HepG2 (cell line): Measurements from ENCODE around the gene ZNRD2. TPM values are rescaled to one million over a fixed set of nuclear protein-coding genes. Genes with fewer than 3 reads are reported as not detected.

Source experiments
- ATAC-seq: fragments of 200-7000 bp; cut with Tn5 transposase; 3 replicates; pipeline ENCODE4 v1.9.1; 2020; ENCODE audit warnings: mild to moderate bottlenecking, moderate library complexity
- BruUV-seq: library from RNA; stranded (reverse); fragments of 400-500 nt; replicated peaks from 2 replicates; lab custom pipeline; 2021; lab: Mats Ljungman, UMichigan
- CTCF ChIA-PET: fragments of 300-600 bp; formaldehyde crosslinking; extraction: SDS; loops from one replicate; lab custom pipeline; 2021; ENCODE audit warnings: low total read pairs, inconsistent platforms, low intra/inter-chr PET ratio; lab: Yijun Ruan, JAX
- POLR2A ChIA-PET: fragments of 350-600 bp; sonication (Branson Sonifier 250); formaldehyde crosslinking; loops from one replicate; lab custom pipeline; 2020; ENCODE audit warnings: antibody characterized with exemption, inconsistent platforms; lab: Yijun Ruan, JAX
- DNase-seq: peaks from one replicate; pipeline ENCODE4 v3.0.0-alpha.2; 2015; ENCODE audit warnings: low spot score
- FAIRE-seq: peaks from 3 replicates; lab custom pipeline; 2011; peaks lifted over from hg19 to GRCh38; lab: Jason Lieb, UNC
- H2AFZ ChIP-seq: one replicate; pipeline ENCODE4 v1.6.1; 2011; ENCODE audit warnings: low read length, inconsistent platforms
- H3K27ac ChIP-seq: fragments of 300-600 bp; 3 replicates; pipeline ENCODE4 v1.8.0; 2011; ENCODE audit warnings: mixed run types, mild to moderate bottlenecking, mixed read lengths, low read length, inconsistent platforms; ENCODE audit not compliant: insufficient read depth; ENCODE audit errors: extremely low read length
- H3K27me3 ChIP-seq, 2 experiments: fragments of 200-600 bp in 1 of 2; 2 replicates in 1 of 2; 3 replicates in 1 of 2; pipeline versions ENCODE4 v1.6.0 to v1.8.0; 2011; ENCODE audit warnings: low read length in 2 of 2, mild to moderate bottlenecking in 2 of 2, moderate library complexity in 2 of 2, inconsistent platforms in 1 of 2; ENCODE audit not compliant: insufficient read depth in 2 of 2, control insufficient read depth in 1 of 2
- H3K36me3 ChIP-seq, 2 experiments: fragments of 200-600 bp in 1 of 2; replicated peaks in 1 of 2; 2 replicates in 1 of 2; 3 replicates in 1 of 2; pipeline versions ENCODE4 v1.5.1 to v1.8.0; 2011; ENCODE audit warnings: low read length in 2 of 2, inconsistent platforms in 1 of 2; ENCODE audit not compliant: insufficient read depth in 2 of 2, control insufficient read depth in 1 of 2
- H3K4me1 ChIP-seq: 2 replicates; pipeline ENCODE4 v1.5.1; 2012; ENCODE audit warnings: low read length, inconsistent platforms; ENCODE audit not compliant: insufficient read depth
- H3K4me2 ChIP-seq: 2 replicates; pipeline ENCODE4 v1.6.0; 2011; ENCODE audit warnings: low read depth, low read length, inconsistent platforms
- H3K4me3 ChIP-seq, 3 experiments: fragments of 200-600 bp in 1 of 3; sonication (generic), shearing (Covaris generic) in 1 of 3; replicated peaks in 1 of 3; 2 replicates each; pipeline ENCODE4 v1.5.1; 2011 to 2016; ENCODE audit warnings: low read length in 3 of 3, inconsistent platforms in 2 of 3, low read depth in 2 of 3, mild to moderate bottlenecking in 2 of 3, control low read depth in 1 of 3, mixed read lengths in 1 of 3; ENCODE audit not compliant: insufficient read depth in 1 of 3
- H3K79me2 ChIP-seq: one replicate; pipeline ENCODE4 v1.6.1; 2011; ENCODE audit warnings: low read length, inconsistent platforms; ENCODE audit not compliant: insufficient read depth
- H3K9ac ChIP-seq: 2 replicates; pipeline ENCODE4 v1.6.0; 2011; ENCODE audit warnings: mild to moderate bottlenecking, low read depth, low read length, inconsistent platforms; ENCODE audit not compliant: insufficient read depth
- H3K9me3 ChIP-seq: 2 replicates; pipeline ENCODE4 v1.5.1; 2012; ENCODE audit warnings: mild to moderate bottlenecking, low read length
- H4K20me1 ChIP-seq: 2 replicates; pipeline ENCODE4 v1.6.0; 2011; ENCODE audit warnings: inconsistent platforms, mild to moderate bottlenecking, low read length, moderate library complexity; ENCODE audit not compliant: insufficient read depth
- ARNT2 ChIP-seq: sonication (generic); formaldehyde crosslinking; IDR thresholded peaks from 2 replicates; pipeline ENCODE4 v1.8.0; 2022; ENCODE audit warnings: mild to moderate bottlenecking, low read depth, missing genetic modification reagents, moderate library complexity
- CBX5 ChIP-seq: sonication (generic); formaldehyde crosslinking; IDR thresholded peaks from 2 replicates; pipeline ENCODE4 v1.4.0; 2020; ENCODE audit warnings: missing genetic modification reagents, borderline replicate concordance
- CC2D1A ChIP-seq: sonication (generic); formaldehyde crosslinking; IDR thresholded peaks from 2 replicates; pipeline ENCODE4 v1.8.1; 2023; ENCODE audit warnings: mild to moderate bottlenecking, missing genetic modification reagents
- ERF ChIP-seq: IDR thresholded peaks from 2 replicates; pipeline ENCODE4 v1.6.1; 2018; ENCODE audit warnings: missing biosample characterization, missing genetic modification reagents
- ETV5 ChIP-seq: IDR thresholded peaks from 2 replicates; pipeline ENCODE4 v1.6.1; 2018; ENCODE audit warnings: missing biosample characterization, missing genetic modification reagents, inconsistent platforms, borderline replicate concordance
- HCFC1 ChIP-seq: fragments of 150-350 bp; IDR thresholded peaks from 2 replicates; pipeline ENCODE4 v1.6.1; 2014; ENCODE audit warnings: low read depth, low read length
- HIC2 ChIP-seq: sonication (generic); formaldehyde crosslinking; IDR thresholded peaks from 2 replicates; pipeline ENCODE4 v1.9.0; 2022; ENCODE audit warnings: low read depth, missing genetic modification reagents
- HNRNPUL1 ChIP-seq: fragments of 200-400 bp; formaldehyde crosslinking; IDR thresholded peaks from 2 replicates; pipeline ENCODE4 v1.6.1; 2017; ENCODE audit warnings: low read depth, mild to moderate bottlenecking, low read length, moderate library complexity
- NCOA2 ChIP-seq: sonication (generic); formaldehyde crosslinking; IDR thresholded peaks from 2 replicates; pipeline ENCODE4 v1.8.0; 2022; ENCODE audit warnings: inconsistent platforms
- NFKB2 ChIP-seq: sonication (generic); formaldehyde crosslinking; IDR thresholded peaks from 2 replicates; pipeline ENCODE4 v1.4.0; 2020; ENCODE audit warnings: missing genetic modification reagents, borderline replicate concordance
- PRPF4 ChIP-seq: fragments of 200-400 bp; formaldehyde crosslinking; IDR thresholded peaks from 2 replicates; pipeline ENCODE4 v1.6.1; 2016; ENCODE audit warnings: low read length, low read depth; ENCODE audit not compliant: poor library complexity, severe bottlenecking
- RAD51 ChIP-seq: fragments of 450-650 bp; IDR thresholded peaks from 2 replicates; pipeline ENCODE4 v1.6.1; 2016; ENCODE audit warnings: borderline replicate concordance
- THYN1 ChIP-seq: sonication (generic); formaldehyde crosslinking; IDR thresholded peaks from 2 replicates; pipeline ENCODE4 v1.8.1; 2023; ENCODE audit warnings: low read depth, mild to moderate bottlenecking, moderate library complexity, missing genetic modification reagents, borderline replicate concordance
- ZBTB38 ChIP-seq: sonication (generic); formaldehyde crosslinking; IDR thresholded peaks from 2 replicates; pipeline ENCODE4 v1.5.1; 2020; ENCODE audit warnings: mild to moderate bottlenecking, missing genetic modification reagents
- ZNF691 ChIP-seq: sonication (generic); formaldehyde crosslinking; IDR thresholded peaks from 2 replicates; pipeline ENCODE4 v1.4.0; 2020; ENCODE audit warnings: missing genetic modification reagents, low read depth, mild to moderate bottlenecking, borderline replicate concordance
- ZNF83 ChIP-seq: sonication (generic); formaldehyde crosslinking; IDR thresholded peaks from 2 replicates; pipeline ENCODE4 v1.4.0; 2020; ENCODE audit warnings: missing genetic modification reagents, mild to moderate bottlenecking, borderline replicate concordance
- ZNF878 ChIP-seq: sonication (generic); formaldehyde crosslinking; IDR thresholded peaks from 2 replicates; pipeline ENCODE4 v1.8.1; 2023; ENCODE audit warnings: mild to moderate bottlenecking, missing genetic modification reagents, moderate library complexity
- WGBS: methylation state at CpG from one replicate; pipeline ENCODE4 v1.1.6; 2017; ENCODE audit warnings: low lambda C conversion rate; 5-methylcytosine and 5-hydroxymethylcytosine counted together
- in situ Hi-C: cut with HindIII; loops from 2 replicates; pipeline ENCODE4 v1.10.0; 2017; ENCODE audit warnings: low pct_unique_long_range_greater_than_20kb; ENCODE audit not compliant: extremely low pct_ligation_motif_present
- intact Hi-C: fragments of 100-400 bp; cut with micrococcal nuclease; formaldehyde crosslinking; loops from one replicate; pipeline ENCODE4 v1.10.0; 2022; ENCODE audit not compliant: unreplicated experiment
- polyA plus RNA-seq, 8 experiments: library from polyadenylated mRNA; depleted of rRNA in 3 of 8; stranded (reverse) in 7 of 8; unstranded in 1 of 8; fragments of >200 nt; fragmentation: Illumina TruSeq in 4 of 8; extraction: Trizol in 4 of 8; gene quantifications; 2 replicates each; pipeline versions ENCODE4 v1.2.1 to v1.2.3, GENCODE V29; 2011 to 2016; ENCODE audit warnings: low read depth in 4 of 8, missing spikeins in 1 of 8, mixed read lengths in 1 of 8; ENCODE audit not compliant: insufficient read depth in 1 of 8
- total RNA-seq, 5 experiments: library from RNA; depleted of rRNA; stranded (reverse); fragments of >200 nt; fragmentation: Illumina TruSeq; extraction: Trizol; gene quantifications; 2 replicates each; pipeline ENCODE4 v1.2.3, GENCODE V29; 2016; ENCODE audit warnings: low read depth in 1 of 5

Gene ZNRD2
- total and polyA plus RNA-seq, 2 of the 13 experiments (the other 11 are each of a cell fraction or from before 2014, with no cell fraction given) = 29.2 to 34.0 TPM

GRCh38 chr11:65551572-65552387 lies 18.5 kb upstream of the ZNRD2 start (continued):
- TF ChIP-seq RAD51 = peak; percentile 68
- no peak for TF ChIP-seq THYN1 (CRISPR knock-in tag)
- TF ChIP-seq ZNF83 = no peak
- 0 out of 2 replicates have a peak, but pooled peaks have one; percentile 52 for TF ChIP-seq CBX5 (CRISPR knock-in tag)
- TF ChIP-seq HNRNPUL1 = no peak
- peak; percentile 42 for TF ChIP-seq PRPF4
- TF ChIP-seq ETV5 (CRISPR knock-in tag) = peak; percentile 40; the same call in 1 of the 2 replicates
- peak; percentile 38; the same call in 1 of the 2 replicates for TF ChIP-seq ARNT2 (CRISPR knock-in tag)
- TF ChIP-seq ZNF878 (CRISPR knock-in tag) = no peak
- TF ChIP-seq NCOA2 (CRISPR knock-in tag) = no peak
- no peak for TF ChIP-seq HCFC1

GRCh38 chr11:65552388-65552951 lies 17.8 kb upstream of the ZNRD2 start:
- H4K20me1 ChIP-seq = peaks cover 10% of the 10 kb centered on the region; the same call in 1 of the 2 replicates
- 71% methylated on average over 4 of the region's 9 CpGs for WGBS
- ATAC-seq = no peak
- BruUV-seq = no TSS peak
- ChIA-PET POLR2A (interaction anchor here (0.9 to 2.6 kb wide), 15 partner anchors 8 to 133 kb away, joined by 3 to 22 read pairs (median 6); partner anchors contain the start of genes MALAT1, NEAT1, PCNX3 and SCYL1), CTCF (interaction anchor here (1.9 to 2.3 kb wide), 2 partner anchors 11 to 17 kb away, joined by 4 to 8 read pairs; partner anchors contain the start of gene ZNRD2)
- no peak overlapping the region for H2AFZ ChIP-seq
- peaks cover 8% of the 10 kb centered on the region for H3K79me2 ChIP-seq
- H3K9me3 ChIP-seq = no peaks in the 10 kb centered on the region
- no peak overlapping the region for H3K9ac ChIP-seq
- no peak overlapping the region for H3K4me2 ChIP-seq
- in situ Hi-C loops = loop anchor here (10.0 kb wide), 1 partner anchor 302 kb away; the partner anchor contains the start of gene CFL1
- DNase-seq = no peak
- no peak overlapping the region for H3K4me3 ChIP-seq
- H3K27ac ChIP-seq = peak overlapping the region; percentile 70
- peaks cover 3 to 11% of the 10 kb centered on the region in 2 experiments; a peak in 2 of 5 replicates for H3K36me3 ChIP-seq
- intact Hi-C loops = no loop called here
- H3K4me1 ChIP-seq = peaks cover 57% of the 10 kb centered on the region
- no peak for FAIRE-seq
- no peaks in the 10 kb centered on the region for H3K27me3 ChIP-seq
- peak; percentile 26; the same call in 1 of the 2 replicates for TF ChIP-seq ZNF691 (CRISPR knock-in tag)
- 0 out of 2 replicates have a peak, but pooled peaks have one; percentile 45 for TF ChIP-seq HIC2 (CRISPR knock-in tag)
- TF ChIP-seq ERF = no peak
- TF ChIP-seq NFKB2 = 0 out of 2 replicates have a peak, but pooled peaks have one; percentile 4
- TF ChIP-seq CC2D1A (CRISPR knock-in tag) = no peak
- peak; percentile 6; the same call in 1 of the 2 replicates for TF ChIP-seq ZBTB38
